ENCODE results near the gene CCDC194. TPM values are rescaled to one million over a fixed set of nuclear protein-coding genes. Genes with fewer than 3 reads are reported as not detected.
A peak's percentile ranks its signal among the peaks of the same experiment; 100 is the strongest.

Gene CCDC194, protein sequence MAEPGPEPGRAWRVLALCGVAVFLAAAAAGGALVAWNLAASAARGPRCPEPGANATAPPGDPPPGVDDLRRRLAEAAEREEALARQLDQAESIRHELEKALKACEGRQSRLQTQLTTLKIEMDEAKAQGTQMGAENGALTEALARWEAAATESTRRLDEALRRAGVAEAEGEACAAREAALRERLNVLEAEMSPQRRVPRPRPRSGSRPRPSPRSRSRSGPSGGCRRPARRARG
- not detected for total RNA-seq (ENCODE audit: unreplicated experiment)
- long read RNA-seq, result 0 reads

DNA sequence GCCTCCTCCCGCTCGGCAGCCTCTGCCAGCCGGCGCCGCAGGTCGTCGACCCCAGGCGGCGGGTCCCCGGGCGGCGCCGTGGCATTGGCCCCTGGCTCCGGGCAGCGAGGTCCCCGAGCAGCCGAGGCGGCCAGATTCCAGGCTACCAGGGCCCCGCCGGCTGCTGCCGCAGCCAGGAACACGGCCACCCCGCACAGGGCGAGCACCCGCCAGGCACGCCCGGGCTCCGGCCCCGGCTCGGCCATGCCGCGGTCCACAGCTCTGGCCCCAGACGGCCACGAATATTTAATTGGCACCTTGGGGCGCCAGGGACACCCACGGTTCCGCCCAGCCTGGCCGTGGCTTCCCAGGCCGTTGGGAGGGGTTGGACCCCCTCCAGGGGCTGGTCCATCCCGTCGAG lies at the start of gene CCDC194:
Gene CCDC194 (minus strand): TSS at position 283 of the 400 bp plus-strand sequence. CDS start 38 bp downstream, at position 245.
- Mint-ChIP-seq H3K4me3 (ENCODE audit: unreplicated experiment) (no peak within 1 kb of the TSS), H3K4me1 (ENCODE audit: low read depth, unreplicated experiment) (peaks cover 5% of the 10 kb centered on the region), H3K36me3 (ENCODE audit: unreplicated experiment) (no peaks in the 10 kb centered on the region), H3K9me3 (ENCODE audit: unreplicated experiment) (peaks cover 5% of the 10 kb centered on the region), H3K27ac (ENCODE audit: unreplicated experiment) (no peak within 1 kb of the TSS), H3K27me3 (ENCODE audit: unreplicated experiment) (peaks cover 5% of the 10 kb centered on the region)
- DNase-seq, result no peak
- TF ChIP-seq, protein P1, sequence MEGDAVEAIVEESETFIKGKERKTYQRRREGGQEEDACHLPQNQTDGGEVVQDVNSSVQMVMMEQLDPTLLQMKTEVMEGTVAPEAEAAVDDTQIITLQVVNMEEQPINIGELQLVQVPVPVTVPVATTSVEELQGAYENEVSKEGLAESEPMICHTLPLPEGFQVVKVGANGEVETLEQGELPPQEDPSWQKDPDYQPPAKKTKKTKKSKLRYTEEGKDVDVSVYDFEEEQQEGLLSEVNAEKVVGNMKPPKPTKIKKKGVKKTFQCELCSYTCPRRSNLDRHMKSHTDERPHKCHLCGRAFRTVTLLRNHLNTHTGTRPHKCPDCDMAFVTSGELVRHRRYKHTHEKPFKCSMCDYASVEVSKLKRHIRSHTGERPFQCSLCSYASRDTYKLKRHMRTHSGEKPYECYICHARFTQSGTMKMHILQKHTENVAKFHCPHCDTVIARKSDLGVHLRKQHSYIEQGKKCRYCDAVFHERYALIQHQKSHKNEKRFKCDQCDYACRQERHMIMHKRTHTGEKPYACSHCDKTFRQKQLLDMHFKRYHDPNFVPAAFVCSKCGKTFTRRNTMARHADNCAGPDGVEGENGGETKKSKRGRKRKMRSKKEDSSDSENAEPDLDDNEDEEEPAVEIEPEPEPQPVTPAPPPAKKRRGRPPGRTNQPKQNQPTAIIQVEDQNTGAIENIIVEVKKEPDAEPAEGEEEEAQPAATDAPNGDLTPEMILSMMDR (IDR thresholded peaks at IDR 0.05; ENCODE audit: partially characterized antibody, unreplicated experiment), result no peak

DNA sequence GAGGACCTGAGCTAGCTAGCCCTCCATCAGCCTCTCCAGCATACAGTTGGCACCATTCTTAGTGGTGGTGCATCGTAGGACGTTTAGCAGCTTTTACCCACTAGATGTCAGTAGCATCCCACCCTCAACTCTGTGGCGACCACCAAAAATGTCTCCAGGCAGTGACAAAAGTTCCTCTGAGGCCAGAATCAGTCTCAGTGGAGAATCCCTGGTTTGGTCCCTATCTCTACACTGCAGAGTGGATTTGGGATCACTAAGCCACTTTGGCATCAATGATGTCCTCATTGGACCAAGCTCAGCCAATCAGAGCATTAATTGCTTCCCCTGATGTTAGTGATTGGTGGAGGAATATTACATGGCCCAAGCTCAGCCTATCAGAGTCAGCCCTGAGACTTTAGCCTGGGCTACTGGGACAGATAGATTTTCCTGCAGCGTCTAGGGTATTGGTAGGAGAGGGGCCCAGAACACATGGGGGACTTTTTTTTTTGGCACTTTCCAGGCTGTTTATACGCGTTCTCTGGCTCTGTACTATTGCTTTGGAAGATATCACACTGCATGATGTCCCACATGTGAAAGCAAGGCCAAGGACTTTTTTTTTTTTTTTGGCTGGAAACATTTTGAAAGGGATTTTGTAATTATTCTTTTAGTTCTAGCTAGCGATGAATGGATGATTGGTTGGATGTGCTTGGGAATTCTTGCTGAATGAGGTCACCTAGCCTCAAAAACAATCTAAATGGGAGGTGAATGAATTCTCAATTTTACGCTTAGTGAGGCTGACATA lies 47.4 kb upstream of the CCDC194 start:
- Mint-ChIP-seq H3K4me1 (ENCODE audit: low read depth, unreplicated experiment) (no peaks in the 10 kb centered on the region), H3K27me3 (ENCODE audit: unreplicated experiment) (peaks cover 3% of the 10 kb centered on the region), H3K4me3 (ENCODE audit: unreplicated experiment) (no peak overlapping the region), H3K9me3 (ENCODE audit: unreplicated experiment) (peaks cover 4% of the 10 kb centered on the region), H3K27ac (ENCODE audit: unreplicated experiment) (no peak overlapping the region), H3K36me3 (ENCODE audit: unreplicated experiment) (no peaks in the 10 kb centered on the region)
- TF ChIP-seq, protein P1 (IDR thresholded peaks at IDR 0.05; ENCODE audit: partially characterized antibody, unreplicated experiment), result peak; percentile 34
- DNase-seq, result no peak

DNA sequence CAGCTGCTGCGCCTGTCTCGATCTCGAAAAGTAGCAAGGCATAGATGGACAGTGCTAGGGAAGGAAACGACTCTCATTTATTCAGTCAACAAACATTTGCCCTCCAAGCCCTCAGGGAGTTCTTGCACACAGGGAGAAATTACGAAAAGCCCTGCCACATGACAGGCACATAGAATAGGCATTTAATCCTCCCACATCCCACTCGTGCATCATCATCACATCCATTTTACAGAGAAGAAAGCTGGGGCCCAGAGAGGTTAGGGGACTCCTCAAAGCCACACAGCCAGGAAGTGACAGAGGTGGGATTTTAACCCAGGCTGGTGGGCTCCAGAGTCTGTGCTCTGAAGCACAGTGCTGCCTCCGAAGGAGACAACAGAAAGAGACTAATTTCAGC lies 42.9 kb upstream of the CCDC194 start:
- peaks cover 3% of the 10 kb centered on the region for H3K27me3 Mint-ChIP-seq (ENCODE audit: unreplicated experiment)
- no peak for DNase-seq
- H3K27ac Mint-ChIP-seq (ENCODE audit: unreplicated experiment), result no peak overlapping the region
- no peaks in the 10 kb centered on the region for H3K4me1 Mint-ChIP-seq (ENCODE audit: low read depth, unreplicated experiment)
- TF ChIP-seq, protein P1 (IDR thresholded peaks at IDR 0.05; ENCODE audit: partially characterized antibody, unreplicated experiment), result no peak
- H3K4me3 Mint-ChIP-seq (ENCODE audit: unreplicated experiment), result no peak overlapping the region
- H3K36me3 Mint-ChIP-seq (ENCODE audit: unreplicated experiment), result no peaks in the 10 kb centered on the region
- peaks cover 4% of the 10 kb centered on the region for H3K9me3 Mint-ChIP-seq (ENCODE audit: unreplicated experiment)

DNA sequence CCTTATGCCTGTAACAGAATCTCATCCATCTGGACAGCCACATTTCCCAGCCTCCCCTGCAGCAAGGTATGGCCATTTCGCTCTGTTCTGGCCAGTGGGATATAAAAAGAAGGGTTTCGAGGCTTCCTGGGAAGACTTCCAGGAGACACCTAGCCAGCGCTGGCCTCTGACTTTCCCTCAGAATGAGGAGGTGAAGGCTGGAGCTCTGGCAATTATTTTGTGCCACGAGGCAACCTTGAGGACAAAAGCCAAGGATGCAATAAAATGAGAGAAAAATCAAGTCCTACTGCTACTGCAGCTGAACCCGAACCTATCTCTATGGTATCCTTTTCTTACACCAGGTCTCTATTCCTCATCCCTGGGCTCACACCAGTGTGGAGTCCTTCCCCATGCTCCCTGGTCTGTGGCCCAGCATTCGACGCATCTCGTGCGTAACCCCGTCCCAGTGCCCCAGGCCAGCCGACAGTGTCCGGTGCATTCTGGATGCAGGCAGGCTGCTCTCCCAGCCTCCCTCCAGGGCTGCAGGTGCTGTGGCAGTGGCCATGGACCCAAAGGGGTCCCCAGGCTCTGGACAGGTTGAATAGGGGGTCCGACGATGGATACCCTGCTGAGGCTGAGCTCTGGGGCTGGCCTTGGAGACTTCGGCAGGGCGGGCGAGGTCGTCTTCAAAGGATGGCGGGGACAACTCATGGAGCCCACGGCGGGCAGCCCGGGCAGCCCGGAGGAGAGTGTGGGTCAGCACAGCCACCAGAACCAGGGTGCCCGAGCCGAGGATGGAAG lies 42.3 kb upstream of the CCDC194 start:
- Mint-ChIP-seq H3K4me3 (ENCODE audit: unreplicated experiment) (no peak overlapping the region), H3K27ac (ENCODE audit: unreplicated experiment) (no peak overlapping the region), H3K9me3 (ENCODE audit: unreplicated experiment) (peaks cover 4% of the 10 kb centered on the region), H3K27me3 (ENCODE audit: unreplicated experiment) (peaks cover 3% of the 10 kb centered on the region), H3K4me1 (ENCODE audit: low read depth, unreplicated experiment) (no peaks in the 10 kb centered on the region), H3K36me3 (ENCODE audit: unreplicated experiment) (no peaks in the 10 kb centered on the region)
- no peak for DNase-seq
- TF ChIP-seq, protein P1 (IDR thresholded peaks at IDR 0.05; ENCODE audit: partially characterized antibody, unreplicated experiment), result no peak

Measured in glutamatergic neuron (in vitro differentiated cells).